ENCODE measurements around the gene GRAMD1C.
A peak's percentile ranks its signal among the peaks of the same experiment; 100 is the strongest.

GRAMD1C gene

DNA sequence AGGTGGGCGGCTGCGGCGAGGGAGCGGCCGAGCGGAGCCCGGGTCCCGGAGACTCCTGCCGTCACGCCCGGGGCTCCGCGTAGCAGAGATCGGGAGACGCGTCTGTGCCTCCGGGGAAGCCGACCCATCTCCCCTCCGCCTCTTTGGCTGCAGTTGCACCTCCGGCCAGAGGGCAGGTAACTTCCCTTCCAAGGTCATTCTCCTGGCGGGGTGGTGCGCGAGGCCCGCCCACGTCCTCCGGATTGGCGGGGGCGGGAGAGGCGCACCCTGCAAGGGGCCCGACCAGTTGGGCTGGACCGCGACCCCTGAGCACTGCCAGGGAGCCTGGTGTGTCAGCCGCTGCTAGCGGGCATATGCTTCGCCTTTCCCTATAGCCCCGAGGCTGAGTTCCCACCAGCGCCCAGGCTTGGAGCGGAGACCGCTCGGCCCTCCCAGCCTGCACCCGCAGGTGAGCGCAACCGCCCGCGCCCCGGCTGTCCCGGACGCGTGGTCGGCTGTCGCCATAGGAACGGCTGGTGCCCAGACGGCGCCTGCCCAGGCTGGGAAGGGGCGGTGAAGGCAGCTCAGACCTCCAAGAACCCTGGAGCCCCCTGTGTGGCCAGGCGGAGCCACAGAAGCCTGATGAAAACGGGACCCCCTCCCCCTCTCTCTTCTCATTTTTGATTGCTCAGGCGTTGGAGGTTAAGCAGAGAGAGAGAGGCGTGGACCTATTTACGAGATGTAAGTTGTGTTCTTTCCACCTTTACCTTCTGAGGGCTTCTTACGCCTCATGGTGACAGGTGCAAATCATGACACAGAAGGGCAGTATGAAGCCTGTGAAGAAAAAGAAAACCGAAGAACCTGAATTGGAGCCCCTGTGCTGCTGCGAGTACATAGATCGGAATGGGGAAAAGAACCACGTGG is 109.7 kb downstream of the GRAMD1C start:
- DNase-seq (ENCODE audit: low read depth, low spot score) = peak; percentile 60

- DNase-seq (ENCODE audit: low read depth, low spot score) = no peak
These were observed 114.3 kb downstream of the GRAMD1C start for GRCh38 chr3:113952921-113953320.

DNA sequence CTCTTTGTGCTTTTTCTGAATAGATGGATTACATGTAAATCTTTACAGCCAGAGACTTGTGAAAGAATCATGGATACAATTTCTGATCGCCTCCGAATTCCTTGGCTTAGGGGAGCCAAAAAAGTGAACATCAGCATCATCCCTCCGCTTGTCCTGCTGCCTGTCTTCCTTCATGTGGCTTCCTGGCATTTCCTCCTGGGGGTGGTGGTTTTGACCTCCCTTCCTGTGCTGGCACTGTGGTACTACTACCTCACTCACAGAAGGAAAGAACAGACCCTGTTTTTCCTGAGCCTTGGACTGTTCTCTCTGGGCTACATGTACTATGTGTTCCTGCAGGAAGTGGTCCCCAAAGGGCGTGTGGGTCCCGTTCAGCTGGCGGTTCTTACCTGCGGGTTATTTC is 115.1 kb downstream of the GRAMD1C start:
- no peak for DNase-seq (ENCODE audit: low read depth, low spot score)

DNA sequence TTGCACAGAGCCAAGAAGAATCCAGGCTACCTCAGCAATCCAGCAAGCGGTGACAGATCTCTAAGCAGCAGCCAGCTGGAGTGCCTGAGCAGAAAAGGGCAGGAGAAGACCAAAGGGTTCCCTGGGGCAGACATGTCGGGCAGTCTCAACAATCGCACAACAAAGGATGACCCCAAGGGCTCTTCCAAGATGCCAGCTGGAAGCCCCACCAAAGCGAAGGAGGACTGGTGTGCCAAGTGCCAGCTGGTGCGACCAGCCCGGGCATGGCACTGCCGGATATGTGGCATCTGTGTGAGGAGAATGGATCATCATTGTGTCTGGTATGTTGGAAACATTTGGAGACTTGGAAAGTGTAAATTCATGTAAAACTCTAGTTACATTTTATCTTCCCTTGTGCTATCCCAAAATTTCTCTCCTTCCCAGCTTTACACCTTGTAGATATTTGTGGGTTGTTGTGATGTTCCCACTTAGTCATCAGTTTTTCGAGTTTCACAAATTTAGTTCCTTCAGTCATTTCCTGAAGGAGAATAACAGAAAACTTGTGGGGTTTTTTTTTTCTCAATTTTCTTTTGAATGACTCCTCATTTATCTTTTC is 115.6 kb downstream of the GRAMD1C start:
- no peak for DNase-seq (ENCODE audit: low read depth, low spot score)

- DNase-seq (ENCODE audit: low read depth, low spot score) = no peak
These were observed 125.3 kb downstream of the GRAMD1C start for GRCh38 chr3:113963879-113964278.

DNA sequence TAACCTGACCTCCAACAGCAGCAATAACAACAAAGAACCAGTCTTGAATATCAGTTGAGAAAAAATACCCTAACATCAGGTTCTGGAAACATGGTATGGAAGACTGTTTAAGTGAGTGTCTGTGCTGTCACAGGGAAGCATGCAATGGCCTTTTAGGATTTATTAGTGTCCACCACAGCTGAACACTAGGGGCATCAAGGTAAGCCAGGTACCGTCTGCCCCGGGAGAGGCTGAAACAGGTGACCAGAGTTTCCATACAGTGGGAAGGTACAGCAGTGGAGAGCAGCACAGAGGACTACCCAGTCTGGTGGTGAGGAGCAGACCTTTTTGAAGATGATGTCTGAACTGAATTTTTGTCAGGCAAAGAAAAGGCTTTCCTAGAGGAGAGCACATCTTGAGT is 127.6 kb downstream of the GRAMD1C start:
- DNase-seq (ENCODE audit: low read depth, low spot score) = no peak

DNA sequence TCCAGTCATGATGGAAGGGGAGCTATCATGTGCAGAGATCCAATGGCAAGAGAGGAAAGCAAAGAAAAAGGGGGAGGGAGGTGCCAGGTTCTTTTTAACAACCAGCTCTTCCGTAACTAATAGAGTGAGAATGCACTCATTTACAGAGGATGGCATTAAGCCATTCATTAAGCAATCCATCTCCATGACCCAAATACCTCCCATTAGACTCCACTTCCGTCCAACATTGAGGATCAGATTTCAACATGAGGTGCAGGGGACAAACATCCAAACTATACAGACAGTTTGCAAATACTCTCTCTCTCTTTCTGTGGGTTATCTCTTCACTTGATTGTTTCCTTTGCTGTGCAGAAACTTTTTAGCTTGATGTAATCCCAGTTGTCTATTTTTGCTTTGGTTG is 130.4 kb downstream of the GRAMD1C start:
- DNase-seq (ENCODE audit: low read depth, low spot score) = no peak

DNA sequence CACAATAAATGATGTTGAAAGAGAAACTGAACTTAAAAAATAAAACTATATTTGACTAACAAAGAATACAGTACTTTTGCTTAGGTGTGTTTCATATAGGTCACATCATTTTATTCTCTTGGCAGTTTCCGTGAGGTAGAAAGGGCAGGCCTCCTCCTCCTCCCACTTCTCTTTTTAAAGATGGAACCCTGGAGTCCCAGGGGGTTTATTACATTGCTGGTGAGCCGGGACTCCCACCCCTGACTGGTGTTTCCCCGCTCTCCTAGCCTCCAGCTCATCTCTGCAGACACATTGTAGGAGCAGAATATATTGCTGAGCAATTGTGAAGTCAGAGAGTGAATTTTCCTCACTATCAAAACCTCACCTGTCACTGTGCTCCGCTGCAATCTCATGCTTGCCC is 139.2 kb downstream of the GRAMD1C start:
- no peak for DNase-seq (ENCODE audit: low read depth, low spot score)

- no peak for DNase-seq (ENCODE audit: low read depth, low spot score)
These were observed 141.3 kb downstream of the GRAMD1C start for GRCh38 chr3:113979916-113980315.

DNA sequence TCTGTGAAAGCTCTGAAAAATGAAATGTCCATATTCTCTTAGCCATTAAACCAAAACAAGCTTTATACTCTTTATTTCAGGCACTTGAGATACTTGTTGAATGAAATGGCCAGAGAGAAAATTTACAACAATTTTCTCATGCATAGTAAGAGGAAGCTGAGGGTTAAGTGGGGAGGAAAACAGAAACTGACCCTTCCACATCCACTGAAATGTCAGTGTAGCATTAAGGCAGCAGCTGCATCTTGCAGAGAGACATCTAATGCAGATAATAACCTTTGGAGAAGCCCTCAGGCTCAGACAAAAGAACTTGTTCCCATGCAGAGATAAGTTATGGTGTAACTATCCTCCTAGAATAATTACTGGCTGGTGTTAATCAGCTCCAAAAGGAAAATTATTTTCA is 143.2 kb downstream of the GRAMD1C start:
- no peak for DNase-seq (ENCODE audit: low read depth, low spot score)

- no peak for DNase-seq (ENCODE audit: low read depth, low spot score)
These were observed 145.0 kb downstream of the GRAMD1C start for GRCh38 chr3:113983544-113983943.

DNA sequence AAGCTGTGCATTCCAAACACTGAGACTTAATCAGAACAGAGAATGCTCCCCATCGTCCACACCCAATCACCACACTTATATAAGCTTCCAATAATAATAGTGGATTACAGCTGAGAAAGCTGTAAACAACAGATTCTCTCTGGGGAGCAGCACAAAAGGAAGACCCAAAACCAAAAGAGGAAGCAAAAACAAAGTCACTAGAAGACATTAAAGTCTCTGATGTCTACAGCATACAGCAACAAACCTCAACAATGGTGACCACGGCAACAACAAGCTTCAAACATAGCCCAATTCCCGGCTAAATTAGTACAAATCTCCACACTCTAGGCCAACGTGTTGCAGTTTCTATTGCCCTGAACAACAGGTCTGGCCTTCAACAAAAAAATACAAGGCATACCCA is 147.0 kb downstream of the GRAMD1C start:
- DNase-seq (ENCODE audit: low read depth, low spot score) = peak; percentile 2
